ENCODE measurements around the gene GDE1.
A peak's percentile ranks its signal among the peaks of the same experiment; 100 is the strongest.

The GDE1 gene

GRCh38 chr16:19502395-19503131, 19.3 kb downstream of the GDE1 start:
- no peaks in the 10 kb centered on the region for H3K9me3 ChIP-seq (ENCODE audit: insufficient read depth, low read depth, low read length)
- H3F3A ChIP-seq (ENCODE audit: low read depth), result no peaks in the 10 kb centered on the region
- no peaks in the 10 kb centered on the region for H3K27me3 ChIP-seq (ENCODE audit: insufficient read depth, low read length, poor library complexity, severe bottlenecking)
- no peaks in the 10 kb centered on the region for H3K9me2 ChIP-seq (replicated peaks; ENCODE audit: low read depth, low read length)
- no peak overlapping the region for H3K9ac ChIP-seq (ENCODE audit: low read depth, low read length, poor library complexity, severe bottlenecking)
- H3K4me1 ChIP-seq (ENCODE audit: insufficient read depth, low read length, poor library complexity, severe bottlenecking), result no peaks in the 10 kb centered on the region
- H3K4me2 ChIP-seq (ENCODE audit: low read depth, low read length, poor library complexity, severe bottlenecking), result no peak overlapping the region
- peaks cover 68% of the 10 kb centered on the region; the same call in 1 of the 2 replicates for H3K36me3 ChIP-seq (ENCODE audit: insufficient read depth, low read length)
- peak; percentile 87 for TF ChIP-seq CTCF (conservative IDR thresholded peaks at IDR 0.05; ENCODE audit: low read length)
- no peak for TF ChIP-seq EZH2phosphoT487 (IDR thresholded peaks at IDR 0.05; ENCODE audit: borderline replicate concordance)
- no peaks in the 10 kb centered on the region for H4K20me1 ChIP-seq (ENCODE audit: insufficient read depth, low read length, poor library complexity, severe bottlenecking)
- H2AFZ ChIP-seq (ENCODE audit: low read length), result no peak overlapping the region
- no peak overlapping the region for H3K4me3 ChIP-seq (ENCODE audit: low read length, poor library complexity, severe bottlenecking)
- no peaks in the 10 kb centered on the region for H3K79me2 ChIP-seq (ENCODE audit: insufficient read depth, low read length)

DNA sequence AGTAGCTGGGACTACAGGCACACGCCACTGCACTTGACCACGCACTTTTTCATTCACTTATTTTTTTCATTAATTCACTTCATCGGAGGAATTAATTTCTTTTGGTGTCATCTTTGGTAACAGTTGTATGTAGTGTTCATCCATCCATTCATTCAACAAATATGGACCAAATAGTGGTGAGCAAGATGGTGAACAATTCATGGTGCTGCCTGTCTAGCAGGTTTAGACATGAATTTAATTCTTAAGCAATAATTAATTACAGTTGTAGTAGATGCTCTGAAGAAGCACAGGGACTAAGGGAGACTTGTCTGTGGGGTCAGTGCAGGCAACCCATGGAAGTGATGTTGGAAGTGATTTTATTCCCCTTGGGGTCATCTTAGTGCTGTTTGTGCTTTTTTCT, 22.4 kb downstream of the GDE1 start:
- H3K27me3 ChIP-seq (ENCODE audit: insufficient read depth, low read length, poor library complexity, severe bottlenecking), result no peaks in the 10 kb centered on the region
- H3K4me1 ChIP-seq (ENCODE audit: insufficient read depth, low read length, poor library complexity, severe bottlenecking), result no peaks in the 10 kb centered on the region
- no peak overlapping the region for H3K4me2 ChIP-seq (ENCODE audit: low read depth, low read length, poor library complexity, severe bottlenecking)
- TF ChIP-seq EZH2phosphoT487 (IDR thresholded peaks at IDR 0.05; ENCODE audit: borderline replicate concordance) (no peak), CTCF (conservative IDR thresholded peaks at IDR 0.05; ENCODE audit: low read length) (no peak)
- no peak overlapping the region for H2AFZ ChIP-seq (ENCODE audit: low read length)
- H3K9ac ChIP-seq (ENCODE audit: low read depth, low read length, poor library complexity, severe bottlenecking), result no peak overlapping the region
- no peaks in the 10 kb centered on the region for H3K9me2 ChIP-seq (replicated peaks; ENCODE audit: low read depth, low read length)
- no peaks in the 10 kb centered on the region for H3K9me3 ChIP-seq (ENCODE audit: insufficient read depth, low read depth, low read length)
- peaks cover 47% of the 10 kb centered on the region; the same call in 1 of the 2 replicates for H3K36me3 ChIP-seq (ENCODE audit: insufficient read depth, low read length)
- H3K4me3 ChIP-seq (ENCODE audit: low read length, poor library complexity, severe bottlenecking), result no peak overlapping the region
- no peaks in the 10 kb centered on the region for H4K20me1 ChIP-seq (ENCODE audit: insufficient read depth, low read length, poor library complexity, severe bottlenecking)
- H3K79me2 ChIP-seq (ENCODE audit: insufficient read depth, low read length), result no peaks in the 10 kb centered on the region
- no peaks in the 10 kb centered on the region for H3F3A ChIP-seq (ENCODE audit: low read depth)

GRCh38 chr16:19499006-19499405, 22.9 kb downstream of the GDE1 start:
- H3K9me3 ChIP-seq (ENCODE audit: insufficient read depth, low read depth, low read length), result no peaks in the 10 kb centered on the region
- H4K20me1 ChIP-seq (ENCODE audit: insufficient read depth, low read length, poor library complexity, severe bottlenecking), result no peaks in the 10 kb centered on the region
- H3K9me2 ChIP-seq (replicated peaks; ENCODE audit: low read depth, low read length), result no peaks in the 10 kb centered on the region
- peaks cover 42% of the 10 kb centered on the region; the same call in 1 of the 2 replicates for H3K36me3 ChIP-seq (ENCODE audit: insufficient read depth, low read length)
- peaks cover 2% of the 10 kb centered on the region for H3K4me1 ChIP-seq (ENCODE audit: insufficient read depth, low read length, poor library complexity, severe bottlenecking)
- no peaks in the 10 kb centered on the region for H3K27me3 ChIP-seq (ENCODE audit: insufficient read depth, low read length, poor library complexity, severe bottlenecking)
- H3K4me2 ChIP-seq (ENCODE audit: low read depth, low read length, poor library complexity, severe bottlenecking), result no peak overlapping the region
- no peak overlapping the region for H3K4me3 ChIP-seq (ENCODE audit: low read length, poor library complexity, severe bottlenecking)
- TF ChIP-seq CTCF (conservative IDR thresholded peaks at IDR 0.05; ENCODE audit: low read length) (no peak), EZH2phosphoT487 (IDR thresholded peaks at IDR 0.05; ENCODE audit: borderline replicate concordance) (no peak)
- H3K79me2 ChIP-seq (ENCODE audit: insufficient read depth, low read length), result no peaks in the 10 kb centered on the region
- H2AFZ ChIP-seq (ENCODE audit: low read length), result no peak overlapping the region
- no peaks in the 10 kb centered on the region for H3F3A ChIP-seq (ENCODE audit: low read depth)
- no peak overlapping the region for H3K9ac ChIP-seq (ENCODE audit: low read depth, low read length, poor library complexity, severe bottlenecking)
